Subcutaneous abdominal adipose tissue (tissue), 5 donors: ENCODE measurements around the gene RAB40B.

Source experiments
- H3K27ac ChIP-seq: one replicate; pipeline ENCODE4 v1.7.0; 2013; ENCODE audit warnings: low read depth, mild to moderate bottlenecking, inconsistent platforms, low read length, moderate library complexity
- H3K27me3 ChIP-seq, 5 donors: one replicate each; pipeline ENCODE4 v1.7.0; 2013; ENCODE audit warnings: low read length in 5 of 5, inconsistent platforms in 1 of 5; ENCODE audit not compliant: control insufficient read depth in 5 of 5, insufficient read depth in 4 of 5
- H3K36me3 ChIP-seq, 5 donors: one replicate each; pipeline ENCODE4 v1.7.0; 2013; ENCODE audit warnings: low read length in 5 of 5; ENCODE audit not compliant: control insufficient read depth in 5 of 5, insufficient read depth in 5 of 5
- H3K4me1 ChIP-seq, 5 donors: one replicate each; pipeline ENCODE4 v1.7.0; 2013; ENCODE audit warnings: low read length in 5 of 5, mild to moderate bottlenecking in 3 of 5, moderate library complexity in 1 of 5; ENCODE audit not compliant: control insufficient read depth in 5 of 5, insufficient read depth in 5 of 5
- H3K4me3 ChIP-seq, 5 donors: one replicate each; pipeline ENCODE4 v1.7.0; 2013; ENCODE audit warnings: low read length in 5 of 5, low read depth in 1 of 5
- H3K9ac ChIP-seq, 5 donors: one replicate each; pipeline ENCODE4 v1.7.0; 2013; ENCODE audit warnings: low read length in 5 of 5, mild to moderate bottlenecking in 4 of 5, moderate library complexity in 3 of 5
- H3K9me3 ChIP-seq, 5 donors: one replicate each; pipeline ENCODE4 v1.7.0; 2013; ENCODE audit warnings: low read length in 5 of 5; ENCODE audit not compliant: control insufficient read depth in 5 of 5
- donor health status: healthy.
- donor health status: healthy.
- donor health status: healthy.
- donor health status: healthy.
- donor health status: healthy.

Gene RAB40B

GRCh38 chr17:82627405-82627804 lies 71.1 kb downstream of the RAB40B start:
- H3K4me3 ChIP-seq = peak overlapping the region in 2 of 5 donors; percentile 21 to 26
- H3K9ac ChIP-seq = no peak overlapping the region
- H3K36me3 ChIP-seq = peaks cover 0 to 74% (median 54%) of the 10 kb centered on the region in 5 donors
- no peaks in the 10 kb centered on the region for H3K27me3 ChIP-seq
- H3K9me3 ChIP-seq = no peaks in the 10 kb centered on the region
- peaks cover 0 to 6% (median 0%) of the 10 kb centered on the region in 5 donors for H3K4me1 ChIP-seq
- no peak overlapping the region for H3K27ac ChIP-seq

- H3K4me3 ChIP-seq = no peak overlapping the region
- no peak overlapping the region for H3K27ac ChIP-seq
- peaks cover 0 to 6% (median 0%) of the 10 kb centered on the region in 5 donors for H3K4me1 ChIP-seq
- peaks cover 0 to 85% (median 70%) of the 10 kb centered on the region in 5 donors for H3K36me3 ChIP-seq
- H3K27me3 ChIP-seq = no peaks in the 10 kb centered on the region
- H3K9me3 ChIP-seq = no peaks in the 10 kb centered on the region
- no peak overlapping the region for H3K9ac ChIP-seq
Observed at GRCh38 chr17:82623707-82624106, 74.8 kb downstream of the RAB40B start.

- Histone ChIP-seq H3K4me3 (no peak overlapping the region), H3K27me3 (no peaks in the 10 kb centered on the region), H3K4me1 (no peaks in the 10 kb centered on the region), H3K36me3 (peaks cover 0 to 84% (median 76%) of the 10 kb centered on the region in 5 donors), H3K9ac (no peak overlapping the region), H3K27ac (no peak overlapping the region), H3K9me3 (no peaks in the 10 kb centered on the region)
Observed at GRCh38 chr17:82619641-82620040, 78.9 kb downstream of the RAB40B start.

GRCh38 chr17:82619211-82619610 lies 79.3 kb downstream of the RAB40B start:
- no peak overlapping the region for H3K4me3 ChIP-seq
- no peak overlapping the region for H3K27ac ChIP-seq
- H3K9me3 ChIP-seq = no peaks in the 10 kb centered on the region
- H3K27me3 ChIP-seq = no peaks in the 10 kb centered on the region
- H3K4me1 ChIP-seq = no peaks in the 10 kb centered on the region
- no peak overlapping the region for H3K9ac ChIP-seq
- peaks cover 0 to 85% (median 80%) of the 10 kb centered on the region in 5 donors for H3K36me3 ChIP-seq

- no peaks in the 10 kb centered on the region for H3K27me3 ChIP-seq
- H3K36me3 ChIP-seq = peaks cover 0 to 86% (median 72%) of the 10 kb centered on the region in 5 donors
- H3K4me3 ChIP-seq = no peak overlapping the region
- no peak overlapping the region for H3K9ac ChIP-seq
- no peaks in the 10 kb centered on the region for H3K9me3 ChIP-seq
- H3K27ac ChIP-seq = no peak overlapping the region
- H3K4me1 ChIP-seq = no peaks in the 10 kb centered on the region
Observed at GRCh38 chr17:82616021-82616711, 82.3 kb downstream of the RAB40B start.

- no peaks in the 10 kb centered on the region for H3K4me1 ChIP-seq
- H3K4me3 ChIP-seq = no peak overlapping the region
- no peaks in the 10 kb centered on the region for H3K9me3 ChIP-seq
- H3K27me3 ChIP-seq = no peaks in the 10 kb centered on the region
- no peak overlapping the region for H3K27ac ChIP-seq
- H3K9ac ChIP-seq = no peak overlapping the region
- peaks cover 0 to 82% (median 65%) of the 10 kb centered on the region in 5 donors for H3K36me3 ChIP-seq
Observed at GRCh38 chr17:82615084-82616020, 83.1 kb downstream of the RAB40B start.

GRCh38 chr17:82614095-82614631 lies 84.3 kb downstream of the RAB40B start:
- H3K27me3 ChIP-seq = no peaks in the 10 kb centered on the region
- peaks cover 6 to 81% (median 61%) of the 10 kb centered on the region in 5 donors for H3K36me3 ChIP-seq
- no peaks in the 10 kb centered on the region for H3K9me3 ChIP-seq
- no peak overlapping the region for H3K9ac ChIP-seq
- H3K4me3 ChIP-seq = no peak overlapping the region
- H3K4me1 ChIP-seq = no peaks in the 10 kb centered on the region
- no peak overlapping the region for H3K27ac ChIP-seq

- H3K9ac ChIP-seq = no peak overlapping the region
- no peaks in the 10 kb centered on the region for H3K4me1 ChIP-seq
- H3K36me3 ChIP-seq = peaks cover 6 to 79% (median 59%) of the 10 kb centered on the region in 5 donors
- H3K4me3 ChIP-seq = no peak overlapping the region
- H3K27me3 ChIP-seq = no peaks in the 10 kb centered on the region
- no peaks in the 10 kb centered on the region for H3K9me3 ChIP-seq
- H3K27ac ChIP-seq = no peak overlapping the region
Observed at GRCh38 chr17:82613283-82614094, 85.0 kb downstream of the RAB40B start.

GRCh38 chr17:82611140-82612058 lies 87.1 kb downstream of the RAB40B start:
- H3K36me3 ChIP-seq = peaks cover 6 to 63% (median 43%) of the 10 kb centered on the region in 5 donors

More at GRCh38 chr17:82611140-82612058, 87.1 kb downstream of the RAB40B start:
- Histone ChIP-seq H3K9me3 (no peaks in the 10 kb centered on the region), H3K27ac (no peak overlapping the region), H3K4me1 (no peaks in the 10 kb centered on the region), H3K27me3 (no peaks in the 10 kb centered on the region), H3K9ac (no peak overlapping the region), H3K4me3 (no peak overlapping the region)
